Activated T-helper 9 cell treated with anti-CD3 and anti-CD28 coated beads, Interleukin-2, amount 50 U/mL, for 16 hours (primary cell): ENCODE measurements around the gene NRAP.

Source experiments
- DNase-seq: peaks from one replicate; pipeline ENCODE4 v3.0.0-alpha.2; 2020; ENCODE audit warnings: low read depth

Gene NRAP

GRCh38 chr10:113631684-113632367 is 32.0 kb downstream of the NRAP start:
- no peak for DNase-seq

GRCh38 chr10:113630929-113631533 is 32.8 kb downstream of the NRAP start:
- DNase-seq, result no peak

DNA sequence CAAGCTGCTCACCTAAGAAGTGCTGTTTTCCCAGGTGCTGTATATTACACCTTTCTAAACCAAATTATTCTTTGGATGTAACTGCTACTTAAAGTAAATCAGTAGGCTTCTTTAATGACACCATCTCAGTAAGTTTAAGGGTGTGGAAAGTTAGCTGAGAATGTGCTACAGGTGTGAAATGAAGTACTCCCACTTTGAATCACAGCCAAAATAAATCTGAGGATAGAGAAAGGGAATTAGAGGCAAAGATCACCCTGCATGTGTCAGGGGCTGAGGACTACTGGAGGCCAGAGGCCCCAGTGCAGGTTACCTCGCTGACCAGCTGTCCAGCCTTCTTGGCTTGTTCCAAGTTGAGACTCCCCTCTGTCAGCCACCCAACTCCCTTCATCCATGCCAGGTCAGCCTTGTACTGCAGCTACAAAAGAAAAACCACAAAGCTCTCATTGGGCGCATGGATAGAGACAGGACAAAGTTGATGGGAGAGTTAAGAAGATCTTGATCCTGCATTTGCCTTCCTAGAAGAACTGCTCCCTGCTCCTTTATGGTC is 35.2 kb downstream of the NRAP start:
- DNase-seq, result no peak

GRCh38 chr10:113627836-113628235 is 36.0 kb downstream of the NRAP start:
- DNase-seq, result no peak

DNA sequence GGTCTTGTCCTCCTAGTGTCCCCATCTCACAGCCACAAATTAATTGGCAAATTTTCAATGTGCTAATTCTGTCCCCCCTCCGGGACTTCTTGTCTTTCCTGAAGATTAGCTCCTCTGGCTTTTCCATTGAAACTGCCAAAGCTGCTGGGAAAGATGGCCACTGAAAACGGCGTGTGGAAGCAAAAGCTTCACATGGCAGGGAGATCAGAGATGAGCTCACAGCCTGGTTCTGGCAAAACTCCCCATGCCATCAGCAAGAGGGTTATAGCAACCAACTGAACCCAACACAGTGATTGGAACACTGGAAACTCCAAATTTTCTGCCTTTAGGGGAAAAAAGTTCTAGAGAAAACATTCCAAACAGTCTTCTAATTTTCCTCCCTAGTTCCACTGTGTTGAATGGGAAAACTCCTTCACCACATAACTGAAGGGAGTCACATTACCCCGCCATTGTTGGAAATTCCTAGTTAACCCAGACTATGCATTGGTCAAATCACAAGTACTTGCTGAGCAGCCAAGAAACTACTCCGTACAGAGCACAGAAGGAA is 37.0 kb downstream of the NRAP start:
- no peak for DNase-seq

DNA sequence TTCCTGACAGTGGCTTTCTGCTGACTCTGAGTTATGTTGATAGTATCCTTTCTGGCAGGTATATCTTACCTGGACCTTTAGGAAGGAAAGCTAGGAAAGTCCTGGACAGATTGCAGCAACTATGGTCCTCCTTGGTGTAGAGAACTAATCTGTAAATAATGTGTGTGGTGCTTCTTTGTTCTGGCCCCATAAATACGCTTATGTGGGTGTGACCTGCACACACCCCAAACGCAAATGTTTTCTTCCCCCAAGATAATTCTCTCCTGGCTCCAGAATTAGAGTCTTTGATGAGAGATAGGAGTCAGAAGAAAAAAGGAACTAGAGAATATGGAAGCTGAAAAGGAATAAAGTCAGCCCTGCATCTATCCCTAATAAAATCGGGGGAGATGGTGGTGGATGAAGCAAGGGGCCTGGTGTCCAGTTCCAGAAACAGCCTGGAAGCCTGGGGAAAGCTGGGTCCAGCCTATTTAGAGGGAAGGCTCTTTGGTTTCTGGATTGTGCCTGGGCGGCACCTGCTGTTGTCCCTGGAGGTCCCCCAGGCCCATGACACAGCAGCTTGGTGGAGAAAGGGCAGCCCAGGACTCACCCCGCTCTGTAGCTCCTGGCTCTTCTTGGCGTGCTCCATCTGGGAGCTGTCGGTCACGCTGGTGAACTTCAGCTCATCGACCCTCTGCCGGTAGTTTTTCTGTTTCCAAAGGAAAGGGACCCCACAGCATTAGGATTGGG is 38.2 kb downstream of the NRAP start:
- no peak for DNase-seq

- no peak for DNase-seq
Observed at GRCh38 chr10:113622831-113623230, 41.0 kb downstream of the NRAP start.

DNA sequence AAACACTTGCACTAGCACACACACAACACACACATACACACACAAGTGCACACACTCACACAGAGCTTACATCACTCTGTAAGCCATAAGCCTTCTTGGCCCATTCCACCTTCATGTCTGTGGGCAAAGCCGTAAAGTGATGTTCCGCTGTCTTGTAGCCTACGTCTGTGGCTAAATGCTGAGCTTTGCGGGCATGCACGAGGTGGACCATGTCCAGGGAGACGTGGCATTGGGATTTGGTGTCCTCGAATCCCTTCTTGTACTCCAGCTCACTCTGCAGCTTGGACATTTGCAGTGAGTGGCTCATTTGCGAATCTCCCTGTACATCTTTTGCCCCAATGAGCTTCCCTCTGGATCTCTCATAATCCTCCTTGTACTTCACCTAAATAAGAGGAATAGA is 42.0 kb downstream of the NRAP start:
- DNase-seq, result no peak

DNA sequence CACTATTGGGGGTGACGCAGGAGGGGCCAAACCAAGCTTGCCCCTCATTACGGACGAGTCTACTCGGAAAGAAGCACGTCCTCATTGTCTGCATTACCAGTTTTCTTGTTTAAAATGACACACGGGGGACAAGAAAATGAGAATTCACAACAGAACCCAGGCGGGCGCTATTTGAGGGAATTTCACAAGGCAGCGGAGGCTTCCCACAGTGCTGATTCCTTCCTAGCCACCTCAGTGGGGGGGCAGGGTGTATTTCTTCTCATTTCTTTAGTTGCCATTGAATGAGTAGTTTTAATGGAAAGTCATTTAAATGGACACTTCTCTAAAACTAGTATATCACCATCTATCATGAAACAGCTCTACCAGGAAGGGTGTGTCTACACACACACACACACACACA is 42.9 kb downstream of the NRAP start:
- no peak for DNase-seq

- no peak for DNase-seq
Observed at GRCh38 chr10:113620511-113620910, 43.3 kb downstream of the NRAP start.

DNA sequence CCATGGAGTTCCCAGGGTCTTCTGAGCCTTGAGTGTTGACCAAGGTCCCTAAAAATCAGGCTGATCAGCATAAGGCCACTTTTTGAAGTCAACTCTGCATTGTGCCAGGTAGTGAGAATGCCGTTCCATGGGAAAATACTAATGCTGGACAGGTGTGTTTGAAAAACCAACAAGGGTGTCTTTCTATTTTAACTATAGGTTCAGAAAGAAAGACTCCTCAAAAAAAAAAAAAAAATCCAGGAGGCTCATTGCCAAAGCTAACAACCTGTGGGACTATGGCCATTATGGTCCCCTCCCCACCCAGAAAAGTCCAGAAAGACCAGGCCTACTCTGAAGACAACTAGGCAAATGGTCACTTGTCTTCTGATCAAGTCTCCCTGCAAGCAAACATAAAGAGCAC is 44.4 kb downstream of the NRAP start:
- no peak for DNase-seq

GRCh38 chr10:113618338-113618737 is 45.5 kb downstream of the NRAP start:
- no peak for DNase-seq

- no peak for DNase-seq
Observed at GRCh38 chr10:113617086-113617485, 46.8 kb downstream of the NRAP start.

- no peak for DNase-seq
Observed at GRCh38 chr10:113616244-113617074, 47.4 kb downstream of the NRAP start.

DNA sequence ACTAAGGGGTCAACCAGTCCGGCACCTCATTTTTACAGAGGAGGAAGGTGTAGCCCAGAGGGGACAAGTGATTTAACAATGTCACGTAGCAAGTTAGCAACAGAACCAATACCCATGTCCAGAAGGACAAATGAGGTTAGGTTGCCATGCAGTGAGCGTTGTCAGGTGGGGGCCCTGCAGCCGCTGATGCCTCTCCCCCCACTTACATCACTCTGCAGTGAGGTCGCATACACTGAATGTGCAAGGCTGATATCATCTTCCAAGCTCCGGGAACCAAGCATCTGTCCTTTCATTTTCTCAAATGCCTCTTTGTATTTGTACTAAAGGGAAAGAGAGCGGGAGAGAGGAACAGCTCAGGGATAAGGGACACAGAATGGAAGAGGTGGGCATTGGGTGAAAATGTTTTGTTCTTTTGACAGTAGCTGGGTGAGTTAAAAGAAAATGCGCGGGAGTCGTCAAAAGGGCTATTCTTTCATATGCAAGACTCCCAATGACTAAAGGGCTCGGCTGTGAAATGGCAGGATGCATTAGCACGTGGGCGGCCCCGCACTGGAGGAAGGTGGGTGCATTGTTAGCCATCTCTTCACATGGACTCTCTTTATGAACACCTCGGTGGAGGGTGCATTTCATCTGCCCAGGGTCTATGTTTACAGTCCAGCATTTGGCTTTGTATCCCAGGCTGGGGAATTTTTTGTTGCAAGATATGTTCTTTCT is 49.7 kb downstream of the NRAP start:
- DNase-seq, result no peak

- DNase-seq, result no peak
Observed at GRCh38 chr10:113613427-113613826, 50.4 kb downstream of the NRAP start.

DNA sequence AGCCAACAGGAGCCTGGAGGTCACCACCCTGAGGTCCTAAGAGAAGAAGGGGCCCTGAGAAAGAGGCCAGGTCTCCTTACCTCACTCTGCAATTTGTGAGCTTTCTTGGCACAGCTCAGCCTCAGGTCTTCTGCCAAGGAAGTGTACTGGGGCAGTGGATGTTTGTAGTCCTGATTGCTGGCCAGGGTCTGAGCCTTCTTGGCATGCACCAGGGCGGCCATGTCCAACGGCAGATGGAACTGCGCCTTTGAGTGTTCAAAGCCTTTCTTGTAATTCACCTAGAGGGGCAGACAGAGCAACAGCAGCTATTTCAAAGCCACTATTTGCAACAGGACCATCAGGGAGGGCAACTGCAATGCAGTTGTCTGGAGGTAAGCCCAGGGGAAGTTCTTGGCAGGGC is 51.7 kb downstream of the NRAP start:
- no peak for DNase-seq

GRCh38 chr10:113610631-113611601 is 52.9 kb downstream of the NRAP start:
- no peak for DNase-seq

DNA sequence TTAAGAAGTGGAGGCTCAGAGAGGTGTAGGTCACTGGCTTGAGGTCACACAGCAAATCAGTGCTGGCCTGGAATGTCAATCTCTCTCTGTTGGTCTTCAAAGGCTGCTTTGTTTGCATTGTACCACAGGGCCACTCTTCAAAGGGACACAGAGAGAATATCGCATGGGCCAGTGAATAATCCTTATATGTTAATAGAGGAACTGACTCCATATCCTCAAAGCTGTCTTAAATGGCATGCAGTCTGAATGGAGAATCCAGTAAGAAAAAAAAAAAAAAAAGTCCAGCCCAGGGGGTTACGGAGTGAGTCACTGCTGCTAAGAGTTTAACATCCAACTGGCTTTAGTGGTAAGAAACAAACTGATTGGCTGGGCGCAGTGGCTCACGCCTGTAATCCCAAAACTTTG is 54.1 kb downstream of the NRAP start:
- DNase-seq, result no peak
